ENCODE measurements around the gene ZEB2.
A peak's percentile ranks its signal among the peaks of the same experiment; 100 is the strongest.

ZEB2 gene

GRCh38 chr2:144519934-144520731 is at the start of gene ZEB2:
TSS of gene ZEB2 (minus strand) at chr2:144520119. CDS start at chr2:144517350, 2,769 bp downstream.
- Mint-ChIP-seq H3K4me3 (peak within 1 kb of the TSS; percentile 37), H3K4me1 (peaks cover 39% of the 10 kb centered on the region), H3K27ac (no peak within 1 kb of the TSS), H3K36me3 (peaks cover 11% of the 10 kb centered on the region), H3K27me3 (peaks cover 27% of the 10 kb centered on the region), H3K9me3 (no peaks in the 10 kb centered on the region)
- peak; percentile 58 for ATAC-seq

GRCh38 chr2:144567745-144568144 is 47.8 kb upstream of the ZEB2 start:
- no peak for ATAC-seq
- Mint-ChIP-seq H3K4me1 (peaks cover 2% of the 10 kb centered on the region), H3K27ac (no peak overlapping the region), H3K4me3 (no peak overlapping the region), H3K9me3 (no peaks in the 10 kb centered on the region), H3K27me3 (no peaks in the 10 kb centered on the region), H3K36me3 (no peaks in the 10 kb centered on the region)

GRCh38 chr2:144566448-144566847 is 46.5 kb upstream of the ZEB2 start:
- Mint-ChIP-seq H3K36me3 (no peaks in the 10 kb centered on the region), H3K9me3 (no peaks in the 10 kb centered on the region), H3K4me3 (no peak overlapping the region), H3K27ac (no peak overlapping the region), H3K27me3 (no peaks in the 10 kb centered on the region), H3K4me1 (peaks cover 9% of the 10 kb centered on the region)
- ATAC-seq: no peak

DNA sequence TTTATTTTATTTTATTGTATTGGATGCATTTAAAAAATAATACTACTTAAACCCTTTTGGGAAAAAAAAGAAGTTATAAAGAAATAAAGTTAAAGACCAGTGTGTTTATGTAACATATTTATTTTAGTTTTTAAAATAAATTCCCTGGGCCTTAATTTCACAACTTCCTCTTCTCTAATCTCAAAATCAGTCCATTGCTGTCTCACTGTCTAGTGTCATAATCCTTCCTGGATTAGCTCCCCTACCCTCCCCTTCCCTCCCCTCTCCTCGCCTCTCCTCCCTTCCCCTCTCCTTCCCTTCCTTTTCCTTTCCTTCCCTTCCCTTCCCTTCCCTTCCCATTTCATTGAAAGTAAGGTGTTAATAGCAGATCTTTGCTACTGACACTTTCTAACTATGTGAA is 40.3 kb upstream of the ZEB2 start:
- H3K27ac Mint-ChIP-seq: no peak overlapping the region
- H3K27me3 Mint-ChIP-seq: no peaks in the 10 kb centered on the region
- ATAC-seq: no peak

DNA sequence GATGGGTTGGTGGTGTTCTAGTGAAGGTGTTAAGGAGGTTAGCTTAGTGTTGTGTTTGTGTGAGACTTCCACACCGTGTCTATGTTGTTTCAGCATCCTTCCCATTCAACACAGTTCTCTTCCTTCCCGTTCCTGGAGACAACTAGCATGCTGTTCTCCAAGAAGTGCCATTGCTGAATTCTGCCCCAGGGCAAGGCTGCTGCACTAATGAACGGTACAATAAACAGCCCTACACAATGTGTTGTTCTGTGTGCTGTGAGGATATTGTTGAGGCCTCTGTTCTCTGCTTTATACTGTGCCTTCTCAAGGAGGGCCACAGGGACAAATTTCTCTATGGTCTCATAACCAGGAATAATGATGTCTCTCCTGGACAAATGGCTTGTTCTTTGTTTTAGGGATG is 39.8 kb upstream of the ZEB2 start:
- peaks cover 14% of the 10 kb centered on the region for H3K4me1 Mint-ChIP-seq
- no peak for ATAC-seq
- no peak overlapping the region for H3K4me3 Mint-ChIP-seq
- H3K9me3 Mint-ChIP-seq: no peaks in the 10 kb centered on the region
- no peaks in the 10 kb centered on the region for H3K36me3 Mint-ChIP-seq
- H3K27me3 Mint-ChIP-seq: no peaks in the 10 kb centered on the region
- no peak overlapping the region for H3K27ac Mint-ChIP-seq

More for the DNA sequence above, 40.3 kb upstream of the ZEB2 start:
- peaks cover 14% of the 10 kb centered on the region for H3K4me1 Mint-ChIP-seq
- no peaks in the 10 kb centered on the region for H3K9me3 Mint-ChIP-seq
- no peak overlapping the region for H3K4me3 Mint-ChIP-seq
- H3K36me3 Mint-ChIP-seq: no peaks in the 10 kb centered on the region

GRCh38 chr2:144559242-144559641 is 39.3 kb upstream of the ZEB2 start:
- no peak overlapping the region for H3K27ac Mint-ChIP-seq
- no peaks in the 10 kb centered on the region for H3K9me3 Mint-ChIP-seq
- H3K27me3 Mint-ChIP-seq: no peaks in the 10 kb centered on the region
- no peaks in the 10 kb centered on the region for H3K36me3 Mint-ChIP-seq
- no peak overlapping the region for H3K4me3 Mint-ChIP-seq
- H3K4me1 Mint-ChIP-seq: peaks cover 14% of the 10 kb centered on the region
- no peak for ATAC-seq

DNA sequence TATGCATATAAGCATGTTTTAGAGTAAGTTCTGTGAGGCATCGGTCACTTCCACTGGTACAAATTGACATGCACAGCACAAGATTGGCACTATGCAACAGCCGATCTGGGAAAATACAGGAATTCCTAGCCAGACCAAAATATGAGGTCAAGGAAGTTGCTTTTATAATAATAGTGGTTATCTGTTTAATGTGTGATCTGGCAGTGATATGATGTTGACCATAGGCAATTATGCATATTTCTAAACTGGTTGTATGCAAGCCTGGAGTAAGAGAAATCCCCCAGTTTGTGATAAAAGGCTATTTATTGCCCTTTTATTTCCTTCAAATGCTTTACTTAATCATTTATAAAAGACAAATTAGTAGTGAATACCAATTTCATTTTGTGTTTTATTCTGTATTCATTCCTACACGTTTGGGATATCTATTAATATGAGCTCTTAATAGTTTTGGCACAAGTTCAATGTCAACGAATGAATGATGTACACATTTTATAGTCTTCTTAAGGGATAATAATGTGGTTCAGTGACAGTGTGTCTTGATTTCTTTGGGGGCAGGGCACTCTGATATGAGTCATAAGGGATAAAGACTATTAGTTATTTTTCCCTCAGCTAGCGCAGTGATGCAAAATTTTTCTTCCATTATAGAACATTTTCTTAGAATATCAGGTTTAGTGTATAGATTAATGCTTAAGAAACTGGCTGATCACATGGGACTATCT is 34.7 kb upstream of the ZEB2 start:
- Mint-ChIP-seq H3K27ac (no peak overlapping the region), H3K4me1 (no peaks in the 10 kb centered on the region), H3K9me3 (no peaks in the 10 kb centered on the region), H3K27me3 (peaks cover 10% of the 10 kb centered on the region), H3K4me3 (no peak overlapping the region), H3K36me3 (no peaks in the 10 kb centered on the region)
- ATAC-seq: no peak

- no peaks in the 10 kb centered on the region for H3K9me3 Mint-ChIP-seq
- no peak for ATAC-seq
- H3K27ac Mint-ChIP-seq: no peak overlapping the region
- no peaks in the 10 kb centered on the region for H3K36me3 Mint-ChIP-seq
- no peak overlapping the region for H3K4me3 Mint-ChIP-seq
- H3K4me1 Mint-ChIP-seq: peaks cover 6% of the 10 kb centered on the region
- peaks cover 10% of the 10 kb centered on the region for H3K27me3 Mint-ChIP-seq
These were observed 33.5 kb upstream of the ZEB2 start for GRCh38 chr2:144553379-144553778.

DNA sequence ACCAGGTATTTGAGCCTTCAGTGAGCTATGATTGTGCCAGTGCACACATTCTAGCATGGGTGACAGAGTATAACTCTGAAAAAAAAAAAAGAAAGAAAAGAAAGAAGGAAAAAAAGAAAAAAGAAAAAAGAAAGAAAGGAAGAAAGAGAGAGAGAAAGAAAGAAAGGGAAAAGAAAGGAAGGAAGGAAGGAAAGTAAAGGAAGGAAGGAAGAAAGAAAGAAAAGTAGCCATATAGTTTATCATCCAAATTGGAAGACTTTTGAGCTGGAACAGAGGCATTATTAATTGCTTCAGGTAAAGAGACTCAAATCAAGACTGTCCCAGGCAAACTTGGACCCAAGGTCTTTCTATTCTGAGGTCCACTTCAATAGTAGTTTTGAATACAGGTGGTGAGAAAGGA is 32.9 kb upstream of the ZEB2 start:
- Mint-ChIP-seq H3K4me1 (peaks cover 11% of the 10 kb centered on the region), H3K4me3 (no peak overlapping the region), H3K27ac (no peak overlapping the region), H3K36me3 (no peaks in the 10 kb centered on the region), H3K27me3 (peaks cover 15% of the 10 kb centered on the region), H3K9me3 (no peaks in the 10 kb centered on the region)
- no peak for ATAC-seq

DNA sequence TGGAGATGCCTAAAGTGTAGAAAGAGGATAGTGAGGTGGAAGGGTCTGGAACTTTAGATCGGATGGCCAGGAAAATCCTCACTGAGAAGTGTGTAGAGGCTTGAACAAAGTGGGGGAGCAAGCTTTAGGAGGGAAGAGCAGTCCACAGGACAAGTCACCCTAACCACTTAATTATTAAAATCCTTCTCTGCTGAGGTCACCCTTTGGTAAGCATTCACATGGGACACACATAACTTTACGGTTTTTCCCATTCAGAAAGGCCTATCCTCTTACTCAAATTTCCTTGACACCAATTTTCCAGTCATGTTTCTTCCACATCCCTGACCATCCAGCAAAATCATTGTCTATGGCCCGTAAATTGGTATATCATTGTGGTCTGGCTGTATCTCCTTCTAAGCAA is 31.0 kb upstream of the ZEB2 start:
- H3K9me3 Mint-ChIP-seq: no peaks in the 10 kb centered on the region
- H3K27ac Mint-ChIP-seq: no peak overlapping the region
- no peaks in the 10 kb centered on the region for H3K36me3 Mint-ChIP-seq

DNA sequence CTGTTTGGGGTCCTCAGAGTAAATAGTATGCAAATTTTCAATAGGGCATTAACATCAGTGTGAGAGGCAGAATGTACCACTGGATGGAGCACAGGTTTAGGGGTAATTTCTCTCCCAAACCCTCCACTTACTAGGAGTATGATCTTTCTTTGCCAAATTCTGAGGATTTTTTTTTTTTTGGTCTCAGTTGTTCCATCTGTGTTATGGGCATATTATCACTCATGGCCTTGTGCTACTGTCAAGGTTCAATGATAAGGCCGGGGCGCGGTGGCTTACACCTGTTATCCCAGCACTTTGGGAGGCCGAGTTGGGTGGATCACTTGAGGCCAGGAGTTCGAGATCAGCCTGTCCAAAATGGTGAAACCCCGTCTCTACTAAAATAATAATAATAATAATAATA is 30.2 kb upstream of the ZEB2 start:
- Mint-ChIP-seq H3K4me1 (peaks cover 13% of the 10 kb centered on the region), H3K27me3 (peaks cover 39% of the 10 kb centered on the region), H3K4me3 (no peak overlapping the region), H3K27ac (no peak overlapping the region), H3K9me3 (no peaks in the 10 kb centered on the region), H3K36me3 (no peaks in the 10 kb centered on the region)
- ATAC-seq: no peak

More for the DNA sequence above, 31.0 kb upstream of the ZEB2 start:
- Mint-ChIP-seq H3K27me3 (peaks cover 32% of the 10 kb centered on the region), H3K4me1 (peaks cover 13% of the 10 kb centered on the region), H3K4me3 (no peak overlapping the region)
- no peak for ATAC-seq

DNA sequence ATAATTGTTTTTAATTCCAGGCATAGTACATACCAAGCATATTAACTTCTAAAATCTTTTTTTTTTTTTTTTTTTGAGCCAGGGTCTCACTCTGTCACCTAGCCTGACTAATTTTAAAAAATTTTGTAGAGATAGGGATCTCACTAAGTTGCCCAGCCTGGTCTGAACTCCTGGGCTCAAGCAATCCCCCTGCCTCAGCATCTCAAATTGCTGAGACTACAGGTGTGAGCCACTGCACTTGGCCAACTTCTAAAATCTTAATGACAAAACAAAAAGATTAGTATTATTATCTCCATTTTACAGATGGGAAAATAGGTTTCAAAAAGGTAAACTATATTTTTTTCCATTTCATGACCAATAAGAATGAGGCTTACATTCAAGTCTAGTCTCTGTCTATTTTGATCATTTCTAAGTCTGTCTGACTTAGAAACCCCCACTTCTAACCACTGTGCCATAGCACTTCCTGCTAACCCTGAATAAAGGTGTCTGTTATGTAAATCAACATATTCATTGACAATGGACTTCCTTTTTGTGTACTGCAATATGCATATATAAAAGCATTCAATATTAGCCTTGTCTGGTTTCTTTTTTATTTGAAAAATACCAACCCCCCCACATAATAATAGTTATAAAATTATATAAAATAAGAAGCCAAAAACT is 28.7 kb upstream of the ZEB2 start:
- ATAC-seq: peak; percentile 93
- Mint-ChIP-seq H3K27me3 (peaks cover 39% of the 10 kb centered on the region), H3K9me3 (no peaks in the 10 kb centered on the region), H3K36me3 (no peaks in the 10 kb centered on the region), H3K27ac (no peak overlapping the region), H3K4me3 (no peak overlapping the region), H3K4me1 (peaks cover 13% of the 10 kb centered on the region)

DNA sequence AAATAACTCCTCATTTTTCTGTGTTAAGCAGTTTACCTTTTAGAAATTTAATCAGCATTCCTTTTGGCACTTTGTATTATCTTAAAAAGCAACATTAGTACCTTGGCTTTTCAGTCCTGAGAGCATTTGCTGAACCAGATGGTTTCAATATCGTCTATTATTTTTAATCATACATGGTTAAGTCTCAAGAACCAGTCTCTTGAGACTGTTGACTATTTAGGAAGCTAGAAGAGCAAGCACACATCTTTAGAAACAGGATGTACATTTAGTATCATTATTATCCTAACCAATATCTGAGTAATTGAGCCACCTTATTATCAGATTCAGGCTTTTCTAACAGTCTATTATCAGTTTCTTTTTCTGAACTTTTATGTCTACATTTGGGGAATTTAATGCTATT is 28.2 kb upstream of the ZEB2 start:
- H3K4me1 Mint-ChIP-seq: peaks cover 13% of the 10 kb centered on the region
- H3K27ac Mint-ChIP-seq: no peak overlapping the region
- H3K9me3 Mint-ChIP-seq: no peaks in the 10 kb centered on the region
- peaks cover 38% of the 10 kb centered on the region for H3K27me3 Mint-ChIP-seq
- no peak overlapping the region for H3K4me3 Mint-ChIP-seq
- ATAC-seq: no peak
- H3K36me3 Mint-ChIP-seq: no peaks in the 10 kb centered on the region

DNA sequence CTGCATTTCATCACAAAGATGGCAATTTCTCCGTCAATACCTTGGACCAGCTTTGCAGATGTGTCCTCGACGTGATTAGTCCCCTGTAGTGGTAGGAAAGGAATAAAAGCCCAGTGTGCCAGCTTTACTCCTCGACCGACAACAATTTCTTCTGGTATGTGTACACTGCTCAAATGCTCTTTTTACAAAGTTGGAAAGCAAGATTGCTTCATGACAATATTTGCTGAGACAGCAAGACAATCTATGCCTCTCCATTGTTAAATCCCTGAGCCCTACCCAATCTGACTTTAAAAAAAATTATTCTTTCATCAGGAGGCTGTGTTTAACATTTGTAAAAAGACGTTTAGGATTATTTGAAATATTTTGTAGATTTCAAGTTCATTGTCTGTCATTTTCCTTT is 27.6 kb upstream of the ZEB2 start:
- Mint-ChIP-seq H3K36me3 (no peaks in the 10 kb centered on the region), H3K27me3 (peaks cover 32% of the 10 kb centered on the region), H3K27ac (no peak overlapping the region), H3K4me1 (peaks cover 13% of the 10 kb centered on the region), H3K4me3 (no peak overlapping the region), H3K9me3 (no peaks in the 10 kb centered on the region)
- no peak for ATAC-seq

DNA sequence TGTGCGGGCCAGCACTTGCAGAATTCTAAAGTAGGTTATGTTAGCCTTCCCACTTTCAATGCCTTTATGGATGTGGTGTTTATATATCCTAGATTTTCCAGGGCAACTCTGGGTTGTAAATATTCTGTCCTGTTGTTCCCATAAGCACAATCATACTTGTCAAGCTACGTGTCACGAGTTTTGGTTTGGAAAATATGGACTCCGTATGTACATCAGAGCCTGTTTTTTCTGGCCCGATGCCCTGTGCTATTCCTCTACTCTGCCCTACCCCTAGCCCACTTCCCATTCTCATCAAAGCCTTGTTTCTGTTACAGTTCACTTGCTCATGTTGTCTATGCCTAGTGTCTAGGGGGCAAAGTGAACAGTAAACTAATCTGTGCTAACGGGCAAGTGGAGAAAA is 27.0 kb upstream of the ZEB2 start:
- Mint-ChIP-seq H3K4me3 (no peak overlapping the region), H3K27ac (no peak overlapping the region), H3K27me3 (peaks cover 29% of the 10 kb centered on the region), H3K9me3 (no peaks in the 10 kb centered on the region), H3K4me1 (peaks cover 13% of the 10 kb centered on the region), H3K36me3 (no peaks in the 10 kb centered on the region)
- no peak for ATAC-seq

Measured in stimulated activated memory B cell treated with anti-CD40 and anti-IgM and Interleukin-4, amounts not matched to agents 10 μg/mL and 1 μg/mL and 100 μg/mL, for 72 hours (primary cell).